Measurements from ENCODE around the gene DRC1. TPM values are rescaled to one million over a fixed set of nuclear protein-coding genes. Genes with fewer than 3 reads are reported as not detected.

Gene DRC1
- total RNA-seq, 6 experiments from 2014 or later: not detected

DNA sequence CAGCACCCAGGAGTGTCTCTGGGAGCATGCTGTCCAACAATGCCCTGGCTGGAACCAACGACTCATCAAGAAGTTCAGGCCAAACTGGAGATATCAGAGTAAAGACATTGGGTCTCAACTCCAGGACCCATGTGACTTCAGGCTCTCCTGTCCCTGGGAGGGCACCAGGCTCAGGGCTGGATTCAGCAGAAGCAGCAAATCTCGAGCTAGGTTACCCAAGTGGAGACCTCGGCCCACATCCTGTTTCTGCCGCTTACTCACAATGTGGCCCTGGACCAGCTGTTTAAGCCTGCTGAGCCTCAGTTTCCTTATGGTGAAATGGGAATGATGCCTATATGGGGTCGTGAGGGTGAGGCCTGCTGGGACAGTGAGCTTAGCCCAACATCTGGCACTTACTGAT, 85.5 kb downstream of the DRC1 start:
- Mint-ChIP-seq H3K4me3 (no peak overlapping the region), H3K4me1 (ENCODE audit: low read depth) (no peaks in the 10 kb centered on the region), H3K27me3 (ENCODE audit: insufficient read depth) (peaks cover 20% of the 10 kb centered on the region), H3K36me3 (ENCODE audit: low read depth) (no peaks in the 10 kb centered on the region), H3K27ac (no peak overlapping the region), H3K9me3 (no peaks in the 10 kb centered on the region)
- DNase-seq: no peak
- TF ChIP-seq, protein P1, sequence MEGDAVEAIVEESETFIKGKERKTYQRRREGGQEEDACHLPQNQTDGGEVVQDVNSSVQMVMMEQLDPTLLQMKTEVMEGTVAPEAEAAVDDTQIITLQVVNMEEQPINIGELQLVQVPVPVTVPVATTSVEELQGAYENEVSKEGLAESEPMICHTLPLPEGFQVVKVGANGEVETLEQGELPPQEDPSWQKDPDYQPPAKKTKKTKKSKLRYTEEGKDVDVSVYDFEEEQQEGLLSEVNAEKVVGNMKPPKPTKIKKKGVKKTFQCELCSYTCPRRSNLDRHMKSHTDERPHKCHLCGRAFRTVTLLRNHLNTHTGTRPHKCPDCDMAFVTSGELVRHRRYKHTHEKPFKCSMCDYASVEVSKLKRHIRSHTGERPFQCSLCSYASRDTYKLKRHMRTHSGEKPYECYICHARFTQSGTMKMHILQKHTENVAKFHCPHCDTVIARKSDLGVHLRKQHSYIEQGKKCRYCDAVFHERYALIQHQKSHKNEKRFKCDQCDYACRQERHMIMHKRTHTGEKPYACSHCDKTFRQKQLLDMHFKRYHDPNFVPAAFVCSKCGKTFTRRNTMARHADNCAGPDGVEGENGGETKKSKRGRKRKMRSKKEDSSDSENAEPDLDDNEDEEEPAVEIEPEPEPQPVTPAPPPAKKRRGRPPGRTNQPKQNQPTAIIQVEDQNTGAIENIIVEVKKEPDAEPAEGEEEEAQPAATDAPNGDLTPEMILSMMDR (IDR thresholded peaks at IDR 0.05): no peak

DNA sequence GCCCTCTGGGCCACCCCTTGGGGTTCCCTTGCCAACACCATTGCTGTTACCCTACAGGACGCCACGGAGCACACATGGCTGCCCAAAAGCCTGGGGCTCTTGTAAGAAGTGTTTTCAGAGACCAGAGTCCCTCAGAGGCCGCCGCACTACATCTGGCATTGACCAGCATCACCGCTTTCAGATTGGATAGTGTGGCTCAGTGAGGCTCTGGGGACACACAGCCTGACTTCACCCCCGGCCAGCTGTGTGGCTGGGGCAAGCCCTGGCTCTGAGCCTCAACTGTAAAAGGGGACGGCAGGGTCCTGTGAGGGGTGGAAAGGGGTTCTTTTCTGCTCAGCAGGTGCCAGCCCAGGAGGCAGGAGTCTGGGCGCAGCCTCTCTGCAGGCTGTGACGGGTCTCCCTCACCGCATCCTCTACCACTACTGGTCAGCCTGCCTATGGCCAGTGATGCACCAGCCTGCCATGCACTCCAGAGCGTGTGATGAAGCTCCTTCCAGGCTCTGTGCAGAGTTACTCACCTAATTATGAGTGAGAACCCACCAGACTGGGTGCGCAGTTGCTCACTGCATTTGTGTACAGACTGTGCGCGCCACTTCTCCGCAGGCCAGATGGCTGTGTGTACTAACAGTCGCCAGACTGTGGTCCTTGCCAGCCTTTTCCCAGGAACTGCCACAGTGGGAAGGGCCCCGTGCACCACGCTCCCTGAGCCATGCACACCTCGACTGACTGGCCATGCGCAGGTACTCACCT, 86.9 kb downstream of the DRC1 start:
- no peak for DNase-seq
- H3K27me3 Mint-ChIP-seq (ENCODE audit: insufficient read depth): peaks cover 18% of the 10 kb centered on the region
- no peak overlapping the region for H3K27ac Mint-ChIP-seq
- no peaks in the 10 kb centered on the region for H3K9me3 Mint-ChIP-seq
- no peaks in the 10 kb centered on the region for H3K36me3 Mint-ChIP-seq (ENCODE audit: low read depth)
- TF ChIP-seq, protein P1 (IDR thresholded peaks at IDR 0.05): no peak
- no peak overlapping the region for H3K4me3 Mint-ChIP-seq
- H3K4me1 Mint-ChIP-seq (ENCODE audit: low read depth): no peaks in the 10 kb centered on the region

DNA sequence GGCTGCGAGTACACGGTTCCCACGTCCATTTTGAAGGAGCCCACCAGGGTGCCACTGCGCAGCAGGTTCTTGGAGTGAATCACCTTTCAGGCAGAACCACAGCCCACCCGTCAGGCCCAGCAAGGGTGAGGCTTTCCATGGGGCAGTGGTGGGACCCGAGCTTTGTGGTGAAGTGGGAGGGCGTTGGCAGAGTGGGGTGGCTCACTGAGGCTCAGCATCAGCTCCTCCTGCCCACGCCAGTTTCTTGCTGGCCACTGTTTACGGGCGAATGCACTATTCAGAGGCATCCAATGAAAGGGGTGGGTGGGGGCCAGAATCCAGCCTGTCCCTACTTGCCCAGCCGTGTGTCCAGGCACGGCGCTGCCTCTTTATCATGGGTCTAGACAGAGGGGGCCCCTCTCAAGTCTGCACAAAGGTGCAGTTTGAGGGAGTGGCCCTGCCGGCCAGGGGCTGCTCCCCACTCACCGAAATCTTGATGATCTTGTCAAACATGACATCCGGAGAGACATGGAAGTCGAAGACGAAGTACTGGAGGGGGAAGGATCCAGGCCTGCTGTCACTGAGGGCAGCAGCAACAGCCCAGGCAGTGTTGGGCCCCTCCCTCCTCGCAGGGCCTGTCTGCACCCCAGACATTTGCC, 87.6 kb downstream of the DRC1 start:
- Mint-ChIP-seq H3K9me3 (no peaks in the 10 kb centered on the region), H3K4me3 (no peak overlapping the region), H3K27me3 (ENCODE audit: insufficient read depth) (peaks cover 16% of the 10 kb centered on the region), H3K36me3 (ENCODE audit: low read depth) (no peaks in the 10 kb centered on the region), H3K4me1 (ENCODE audit: low read depth) (no peaks in the 10 kb centered on the region), H3K27ac (no peak overlapping the region)
- DNase-seq: no peak
- TF ChIP-seq, protein P1 (IDR thresholded peaks at IDR 0.05): no peak

DNA sequence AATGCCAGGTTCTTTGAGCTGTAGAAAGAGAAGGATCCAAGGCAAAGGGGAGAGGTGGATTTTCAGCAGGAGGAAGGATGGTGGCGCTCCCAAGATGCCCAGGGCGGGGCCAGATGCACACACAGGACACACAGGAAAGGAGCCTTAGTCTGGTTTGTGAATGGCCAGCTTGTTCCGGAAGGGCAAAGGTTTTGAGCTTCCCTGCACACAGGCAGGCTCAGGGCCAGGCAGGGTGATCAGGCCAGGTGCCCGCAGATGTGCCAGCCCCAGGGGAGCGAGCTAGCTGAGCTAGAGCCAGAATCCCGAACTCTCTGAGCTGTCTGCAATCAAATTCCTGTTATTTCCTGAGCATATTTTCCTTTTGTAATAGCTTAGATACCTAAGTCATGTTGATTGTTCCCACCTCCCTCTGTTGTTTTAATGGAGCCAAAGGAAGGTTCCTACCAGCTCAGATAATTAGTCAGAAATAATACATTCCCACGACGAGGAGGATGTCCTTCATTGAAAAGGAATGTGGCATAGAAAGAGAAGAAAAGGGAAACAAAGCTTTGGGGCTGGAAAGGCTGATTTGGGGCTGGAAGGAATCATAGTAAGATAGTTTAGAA, 89.9 kb downstream of the DRC1 start:
- no peak overlapping the region for H3K4me3 Mint-ChIP-seq

DNA sequence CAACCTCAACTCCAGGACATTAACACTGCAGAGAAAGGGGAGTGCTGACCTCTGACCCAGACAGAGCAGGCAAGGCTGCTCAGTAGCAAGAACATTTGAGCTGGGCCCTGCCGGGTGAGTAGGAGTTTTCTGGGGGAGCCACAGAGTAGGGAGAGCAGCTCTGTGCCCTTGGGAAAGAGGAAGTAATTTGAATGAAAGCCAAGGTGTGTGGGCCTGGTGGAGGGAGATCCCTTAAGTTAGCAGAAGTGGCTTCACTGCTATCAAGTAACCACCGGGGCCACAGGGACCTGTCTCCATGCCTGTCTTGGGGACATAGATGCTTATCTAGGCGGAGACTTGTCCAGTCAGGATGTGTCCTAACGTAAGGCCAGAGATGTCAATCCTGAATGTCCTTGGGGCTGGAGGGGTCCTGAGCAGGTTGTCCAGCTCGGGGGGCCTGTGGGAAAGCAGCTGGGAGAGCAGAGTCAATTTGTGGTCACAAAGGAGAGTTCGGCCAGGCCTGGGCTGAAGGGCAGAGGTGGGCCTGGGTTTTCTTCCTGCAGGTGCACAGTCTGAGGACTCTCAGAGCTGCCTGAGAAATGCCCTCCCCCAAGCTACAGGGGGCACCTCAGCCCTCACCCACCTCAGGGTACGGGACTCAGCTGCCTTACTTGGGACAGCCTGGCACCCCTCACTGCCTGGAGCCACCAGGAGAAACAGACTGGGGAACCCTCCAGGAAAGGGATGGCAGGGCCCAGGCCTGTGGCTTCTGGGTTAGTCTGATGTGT, 91.2 kb downstream of the DRC1 start:
- H3K4me1 Mint-ChIP-seq (ENCODE audit: low read depth): no peaks in the 10 kb centered on the region
- no peaks in the 10 kb centered on the region for H3K36me3 Mint-ChIP-seq (ENCODE audit: low read depth)
- no peak overlapping the region for H3K4me3 Mint-ChIP-seq
- TF ChIP-seq, protein P1 (IDR thresholded peaks at IDR 0.05): no peak
- no peaks in the 10 kb centered on the region for H3K9me3 Mint-ChIP-seq
- H3K27me3 Mint-ChIP-seq (ENCODE audit: insufficient read depth): peaks cover 35% of the 10 kb centered on the region
- H3K27ac Mint-ChIP-seq: no peak overlapping the region
- no peak for DNase-seq

More for the DNA sequence above, 89.9 kb downstream of the DRC1 start:
- Mint-ChIP-seq H3K27me3 (ENCODE audit: insufficient read depth) (peaks cover 30% of the 10 kb centered on the region), H3K9me3 (no peaks in the 10 kb centered on the region), H3K27ac (no peak overlapping the region), H3K4me1 (ENCODE audit: low read depth) (no peaks in the 10 kb centered on the region), H3K36me3 (ENCODE audit: low read depth) (no peaks in the 10 kb centered on the region)
- DNase-seq: no peak
- TF ChIP-seq, protein P1 (IDR thresholded peaks at IDR 0.05): no peak
